OCI-LY7 (cell line): ENCODE measurements around the gene TMEM185B.

Source experiments
- CTCF ChIP-seq: fragments of 200-600 bp; sonication (generic); conservative IDR thresholded peaks from 2 replicates; pipeline ENCODE4 v1.5.1; 2014; ENCODE audit warnings: mild to moderate bottlenecking, antibody characterized with exemption, low read length, moderate library complexity, mixed read lengths
- EZH2phosphoT487 ChIP-seq: fragments of 200-600 bp; sonication (generic); IDR thresholded peaks from 2 replicates; pipeline ENCODE4 v1.6.1; 2018; ENCODE audit warnings: low read depth, borderline replicate concordance, mild to moderate bottlenecking, mixed run types, antibody characterized with exemption, low read length, moderate library complexity, mixed read lengths

GRCh38 chr2:120251880-120252224, 28.7 kb upstream of the TMEM185B start:
- no peak for TF ChIP-seq CTCF
- TF ChIP-seq EZH2phosphoT487, result no peak
